ENCODE measurements around the gene PACS2. TPM values are rescaled to one million over a fixed set of nuclear protein-coding genes. Genes with fewer than 3 reads are reported as not detected.

PACS2 gene
- total RNA-seq, 1 experiment from 2014 or later = 28.2 TPM

- no peak for DNase-seq (ENCODE audit: low read depth)
Measured at GRCh38 chr14:105368910-105369652, 54.5 kb downstream of the PACS2 start.

GRCh38 chr14:105369653-105370040 is 55.1 kb downstream of the PACS2 start:
- DNase-seq (ENCODE audit: low read depth) = no peak

GRCh38 chr14:105374389-105374788 is 59.8 kb downstream of the PACS2 start:
- no peak for DNase-seq (ENCODE audit: low read depth)

DNA sequence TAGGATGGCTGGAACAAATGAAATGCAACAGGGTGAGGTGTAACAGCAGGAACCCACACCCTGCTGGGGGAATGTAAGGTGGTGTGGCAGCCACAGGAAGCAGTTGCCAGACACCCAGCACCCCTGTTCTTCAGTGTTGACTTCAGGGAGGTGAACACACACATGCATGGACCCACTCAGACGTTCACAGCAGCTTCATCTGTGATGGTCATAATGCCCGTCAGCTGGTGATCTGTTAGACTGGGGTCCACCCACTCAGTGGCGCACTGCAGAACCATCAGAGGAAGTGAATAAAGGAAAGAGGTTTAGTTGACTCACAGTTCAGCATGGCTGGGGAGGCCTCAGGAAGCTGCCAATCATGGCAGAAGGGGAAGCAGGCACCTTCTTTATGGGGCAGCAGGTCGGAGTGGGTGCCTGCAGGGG is 61.1 kb downstream of the PACS2 start:
- DNase-seq (ENCODE audit: low read depth) = peak; percentile 54

- DNase-seq (ENCODE audit: low read depth) = peak; percentile 35
Measured at GRCh38 chr14:105376521-105377440, 62.2 kb downstream of the PACS2 start.

- DNase-seq (ENCODE audit: low read depth) = no peak
Measured at GRCh38 chr14:105377555-105378182, 63.1 kb downstream of the PACS2 start.

DNA sequence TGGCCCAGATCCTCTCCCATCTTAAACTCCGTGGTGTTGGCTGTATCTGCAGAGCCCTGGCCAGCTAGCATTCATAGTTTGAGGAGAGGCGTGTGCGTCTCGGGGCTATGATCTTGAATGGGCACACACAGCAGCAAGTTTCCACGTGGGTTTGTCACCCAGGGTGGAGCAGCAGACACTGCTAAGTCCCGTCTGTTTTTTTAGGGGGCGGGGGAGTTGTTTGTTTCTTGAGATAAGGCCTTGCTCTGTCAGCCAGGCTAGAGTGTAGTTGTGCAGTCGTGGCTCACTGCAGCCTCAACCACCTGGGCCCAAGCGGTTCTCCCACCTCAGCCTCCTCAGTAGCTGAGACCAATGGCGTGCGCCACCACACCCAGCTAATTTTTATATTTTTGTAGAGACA is 63.7 kb downstream of the PACS2 start:
- no peak for DNase-seq (ENCODE audit: low read depth)

DNA sequence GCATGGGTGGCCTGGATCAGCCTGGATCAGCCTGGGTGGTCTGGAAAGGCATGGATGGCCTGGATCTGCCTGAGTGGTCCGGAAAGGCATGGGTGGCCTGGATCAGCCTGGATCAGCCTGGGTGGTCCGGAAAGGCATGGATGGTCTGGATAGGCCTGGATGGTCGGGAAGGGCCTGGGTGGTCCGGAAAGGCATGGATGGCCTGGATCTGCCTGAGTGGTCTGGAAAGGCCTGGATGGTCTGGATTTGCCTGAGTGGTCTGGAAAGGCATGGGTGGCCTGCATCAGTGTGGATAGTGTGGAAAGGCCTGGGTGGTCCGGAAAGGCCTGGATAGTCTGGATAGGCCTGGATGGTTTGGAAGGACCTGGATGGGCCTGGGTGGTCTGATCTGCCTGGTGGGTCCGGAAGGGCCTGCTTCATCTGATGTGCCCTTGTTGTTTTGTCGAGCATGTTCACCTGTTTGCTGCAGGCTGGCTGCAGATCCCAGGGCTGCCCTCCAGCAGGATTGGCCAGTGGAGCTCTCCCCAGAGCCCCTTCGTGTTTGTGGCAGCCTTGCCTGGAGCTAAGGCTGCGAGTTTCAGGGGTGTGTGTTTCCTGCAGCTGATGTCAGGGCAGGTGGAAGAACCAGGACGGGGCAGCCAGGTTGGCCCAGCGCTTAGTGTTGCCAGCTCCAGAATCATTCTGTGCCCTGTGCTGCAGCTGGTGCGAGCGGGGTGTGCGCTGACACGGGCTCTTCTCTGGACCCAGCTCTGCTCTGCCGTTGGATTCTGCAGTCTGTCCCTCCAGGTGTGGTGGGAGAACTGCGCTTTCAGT is 64.5 kb downstream of the PACS2 start:
- no peak for DNase-seq (ENCODE audit: low read depth)

GRCh38 chr14:105379946-105380345 is 65.4 kb downstream of the PACS2 start:
- no peak for DNase-seq (ENCODE audit: low read depth)

DNA sequence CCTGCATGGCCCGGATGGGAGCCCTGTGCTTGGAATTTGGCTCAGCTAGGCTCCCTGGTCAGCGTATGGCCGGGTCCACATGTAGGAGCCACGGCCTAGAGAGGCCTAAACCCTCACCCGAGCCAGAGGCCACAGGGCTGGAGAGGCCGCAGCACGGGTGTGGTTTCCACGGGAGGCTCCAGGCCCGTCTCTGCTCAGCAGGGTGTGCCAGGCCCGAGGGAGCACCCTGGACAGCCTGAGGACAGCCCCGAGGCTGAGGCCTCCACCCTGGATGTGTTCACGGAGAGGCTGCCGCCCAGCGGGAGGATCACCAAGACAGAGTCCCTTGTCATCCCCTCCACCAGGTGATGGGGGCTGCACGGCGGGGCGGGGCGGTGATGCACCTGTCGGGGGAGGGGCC is 66.2 kb downstream of the PACS2 start:
- DNase-seq (ENCODE audit: low read depth) = no peak

DNA sequence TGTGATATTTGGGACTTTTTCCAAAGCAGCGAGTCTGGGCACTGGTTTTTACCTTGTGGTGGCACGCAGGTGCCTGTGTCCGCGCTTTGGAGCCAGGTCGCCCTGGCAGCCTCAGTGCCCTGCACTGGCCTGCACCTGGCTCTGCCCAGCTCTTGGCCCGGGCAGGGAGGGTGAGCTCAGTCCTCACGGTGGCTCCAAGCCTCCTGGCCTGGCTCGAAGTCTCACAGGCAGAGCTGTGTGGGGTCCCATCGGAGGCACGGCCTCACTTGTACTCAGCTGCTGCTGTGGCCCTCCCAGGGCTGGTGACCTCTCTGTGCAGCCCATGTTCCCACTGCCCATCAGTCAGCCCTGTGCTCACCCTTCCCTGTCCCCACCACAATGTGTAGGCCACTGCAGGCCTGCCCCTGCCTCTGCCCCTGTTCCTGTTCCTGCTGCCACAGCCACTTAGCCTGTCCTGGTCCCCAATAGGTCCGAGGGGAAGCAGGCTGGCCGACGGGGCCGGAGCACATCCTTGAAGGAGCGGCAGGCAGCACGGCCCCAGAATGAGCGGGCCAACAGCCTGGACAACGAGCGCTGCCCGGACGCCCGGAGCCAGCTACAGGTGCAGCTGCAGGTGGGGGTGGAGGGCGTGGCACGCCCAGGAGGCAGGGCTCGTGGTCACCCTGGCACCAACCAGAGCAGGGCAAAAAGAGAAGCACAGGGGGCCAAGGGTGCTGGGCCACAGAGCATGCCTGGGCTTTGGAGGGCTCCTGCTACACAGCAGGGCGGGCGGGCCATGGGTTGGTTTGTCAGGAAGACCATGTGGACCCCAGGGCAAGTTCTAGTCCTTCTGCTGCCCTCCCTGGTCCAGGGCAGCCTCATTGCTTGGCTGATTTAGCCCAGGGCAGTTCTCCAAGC is 67.1 kb downstream of the PACS2 start:
- DNase-seq (ENCODE audit: low read depth) = no peak

DNA sequence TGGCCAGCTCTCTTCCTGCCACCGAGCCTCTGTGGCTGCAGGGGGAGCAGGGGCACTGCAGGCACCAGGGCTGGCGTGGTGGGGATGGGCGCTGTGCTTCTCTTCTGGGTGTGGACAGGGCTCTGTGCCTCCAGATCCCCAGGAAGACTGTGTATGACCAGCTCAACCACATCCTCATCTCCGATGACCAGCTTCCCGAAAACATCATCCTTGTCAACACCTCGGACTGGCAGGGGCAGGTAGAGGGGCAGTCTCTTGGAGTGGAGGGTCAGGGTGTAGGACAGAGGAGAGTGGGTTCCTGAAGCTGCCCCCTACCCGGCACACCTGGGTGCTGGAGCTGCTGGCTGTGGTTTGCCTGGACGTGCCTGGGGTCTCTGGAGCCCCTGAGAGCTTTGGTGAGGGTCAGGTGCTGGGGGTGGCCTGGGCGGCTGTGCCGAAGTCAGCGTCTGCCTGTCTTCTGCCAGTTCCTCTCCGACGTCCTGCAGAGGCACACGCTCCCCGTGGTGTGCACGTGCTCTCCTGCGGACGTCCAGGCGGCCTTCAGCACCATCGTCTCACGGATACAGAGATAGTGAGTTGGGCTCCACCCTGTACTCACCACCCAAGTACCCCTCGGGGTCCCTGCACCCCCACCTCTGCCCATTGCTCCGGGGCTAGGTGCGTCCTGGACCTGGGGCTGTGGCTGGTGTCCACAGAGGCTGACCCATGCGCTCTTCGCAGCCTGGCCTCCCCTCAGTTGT is 68.0 kb downstream of the PACS2 start:
- no peak for DNase-seq (ENCODE audit: low read depth)

DNA sequence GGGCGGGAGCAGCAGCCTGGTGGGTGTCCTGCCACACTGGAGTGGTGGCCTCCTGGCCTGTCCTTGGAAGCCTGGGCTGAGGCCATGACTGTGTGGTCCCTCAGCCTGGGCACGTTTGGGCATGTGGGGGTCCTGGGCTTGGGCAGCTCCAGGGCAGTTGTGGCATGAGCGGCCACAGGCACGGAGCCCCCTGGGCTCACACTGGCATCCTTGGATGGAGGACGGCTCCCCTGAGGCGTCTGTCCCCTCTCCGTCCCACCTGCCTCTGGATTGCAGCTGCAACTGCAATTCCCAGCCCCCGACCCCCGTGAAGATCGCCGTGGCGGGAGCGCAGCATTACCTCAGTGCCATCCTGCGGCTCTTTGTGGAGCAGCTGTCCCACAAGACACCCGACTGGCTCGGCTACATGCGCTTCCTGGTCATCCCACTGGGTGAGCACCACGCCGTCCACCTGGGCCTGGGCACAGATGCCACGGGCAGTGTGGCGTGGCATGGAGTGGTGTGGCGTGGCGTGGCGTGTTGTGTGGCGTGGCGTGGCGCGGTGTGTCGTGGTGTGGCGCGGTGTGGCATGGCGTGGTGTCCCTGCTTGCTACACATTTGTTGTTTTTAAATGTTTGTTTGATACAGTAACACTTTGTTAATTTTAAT is 68.7 kb downstream of the PACS2 start:
- no peak for DNase-seq (ENCODE audit: low read depth)

- DNase-seq (ENCODE audit: low read depth) = no peak
Measured at GRCh38 chr14:105384041-105384557, 69.6 kb downstream of the PACS2 start.

- no peak for DNase-seq (ENCODE audit: low read depth)
Measured at GRCh38 chr14:105384605-105385321, 70.2 kb downstream of the PACS2 start.

DNA sequence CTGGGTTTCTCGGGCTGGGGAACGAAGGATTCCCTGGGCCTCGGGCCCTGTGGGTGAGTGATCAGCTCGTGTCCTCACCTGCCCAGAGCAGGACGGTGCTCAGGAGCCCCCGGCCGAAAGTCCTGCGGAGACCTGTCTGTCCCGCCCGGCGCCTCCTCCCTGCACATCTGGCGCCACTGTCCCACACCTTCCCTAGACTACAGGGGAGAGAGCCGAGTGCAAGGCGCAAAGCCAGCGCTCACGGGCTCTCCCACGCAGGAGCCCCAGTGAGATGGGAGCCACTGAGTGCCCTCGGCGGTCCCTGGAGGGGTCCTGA is 70.7 kb downstream of the PACS2 start:
- no peak for DNase-seq (ENCODE audit: low read depth)

- no peak for DNase-seq (ENCODE audit: low read depth)
Measured at GRCh38 chr14:105385698-105386365, 71.3 kb downstream of the PACS2 start.

All from Daoy (cell line).